ENCODE results near the gene JCHAIN. TPM values are rescaled to one million over a fixed set of nuclear protein-coding genes. Genes with fewer than 3 reads are reported as not detected.
A peak's percentile ranks its signal among the peaks of the same experiment; 100 is the strongest.

The JCHAIN gene
- total and polyA plus RNA-seq, 2 of the 13 experiments (the other 11 are each of a cell fraction or from before 2014, with no cell fraction given): not detected

- no TSS peak for BruUV-seq (replicated peaks)
- intact Hi-C loops (cut with micrococcal nuclease; ENCODE audit: unreplicated experiment): loop anchor here (1.0 to 10.0 kb wide), 3 partner anchors 15 to 291 kb away; partner anchors contain the start of genes DCK and UTP3
- TF ChIP-seq NFKBIZ (CRISPR knock-in tag; IDR thresholded peaks at IDR 0.05) (no peak), KAT2B (IDR thresholded peaks at IDR 0.05; ENCODE audit: borderline replicate concordance, low read depth, low read length) (no peak), ZFP37 (CRISPR knock-in tag; IDR thresholded peaks at IDR 0.05; ENCODE audit: borderline replicate concordance) (no peak), MTA3 (CRISPR knock-in tag; IDR thresholded peaks at IDR 0.05) (no peak), ZNF264 (CRISPR knock-in tag; IDR thresholded peaks at IDR 0.05) (no peak), SNRNP70 (IDR thresholded peaks at IDR 0.05; ENCODE audit: low read depth, low read length) (no peak), ZNF616 (CRISPR knock-in tag; IDR thresholded peaks at IDR 0.05; ENCODE audit: low read depth) (no peak), ZNF331 (CRISPR knock-in tag; IDR thresholded peaks at IDR 0.05) (0 out of 2 replicates have a peak, but pooled peaks have one; percentile 12), CEBPB (IDR thresholded peaks at IDR 0.05; ENCODE audit: borderline replicate concordance, low read depth, low read length) (peak; percentile 65; the same call in 1 of the 2 replicates), MBD4 (IDR thresholded peaks at IDR 0.05; ENCODE audit: borderline replicate concordance, low read length) (peak; percentile 39; the same call in 1 of the 2 replicates), CEBPG (CRISPR knock-in tag; IDR thresholded peaks at IDR 0.05) (peak; percentile 72), ATF7-NPFF (CRISPR knock-in tag; IDR thresholded peaks at IDR 0.05; ENCODE audit: low read depth) (no peak), LBX2 (CRISPR knock-in tag; IDR thresholded peaks at IDR 0.05; ENCODE audit: borderline replicate concordance) (no peak), REL (CRISPR knock-in tag; conservative IDR thresholded peaks at IDR 0.05) (no peak), ZNF160 (CRISPR knock-in tag; IDR thresholded peaks at IDR 0.05) (no peak), ZBTB34 (CRISPR knock-in tag; IDR thresholded peaks at IDR 0.05) (0 out of 2 replicates have a peak, but pooled peaks have one; percentile 22), SOX5 (CRISPR knock-in tag; IDR thresholded peaks at IDR 0.05; ENCODE audit: borderline replicate concordance) (no peak), ARID2 (CRISPR knock-in tag; IDR thresholded peaks at IDR 0.05; ENCODE audit: borderline replicate concordance) (peak; percentile 81; the same call in 1 of the 2 replicates), THYN1 (CRISPR knock-in tag; IDR thresholded peaks at IDR 0.05; ENCODE audit: borderline replicate concordance, low read depth) (0 out of 2 replicates have a peak, but pooled peaks have one; percentile 64), ZNF552 (CRISPR knock-in tag; IDR thresholded peaks at IDR 0.05; ENCODE audit: borderline replicate concordance) (no peak), SMYD3 (CRISPR knock-in tag; IDR thresholded peaks at IDR 0.05) (0 out of 2 replicates have a peak, but pooled peaks have one; percentile 44), KDM3A (CRISPR knock-in tag; IDR thresholded peaks at IDR 0.05; ENCODE audit: low read depth) (no peak), ARID3A (IDR thresholded peaks at IDR 0.05; ENCODE audit: low read depth, low read length) (peak; percentile 43; the same call in 1 of the 2 replicates)
Observed at GRCh38 chr4:70703619-70704214, 37.4 kb upstream of the JCHAIN start.

More at GRCh38 chr4:70703619-70704214, 37.4 kb upstream of the JCHAIN start:
- FAIRE-seq (no peak), DNase-seq (ENCODE audit: low spot score) (no peak), ATAC-seq (no peak)
- peak overlapping the region; percentile 72 to 88 (median 80) for H3K4me3 ChIP-seq (replicated peaks in 1 of 3; ENCODE audit: insufficient read depth in 1 of 3, low read depth in 2 of 3, low read length in 3 of 3)
- H3K9ac ChIP-seq (ENCODE audit: insufficient read depth, low read depth, low read length): peak overlapping the region; percentile 84
- H3K27me3 ChIP-seq (ENCODE audit: control insufficient read depth in 1 of 2, insufficient read depth in 2 of 2, low read length in 2 of 2): no peaks in the 10 kb centered on the region; a peak in 1 of 5 replicates
- H4K20me1 ChIP-seq (ENCODE audit: insufficient read depth, low read length): no peaks in the 10 kb centered on the region
- WGBS (ENCODE audit: low lambda C conversion rate): 4% methylated on average over 11 of the region's 11 CpGs
- H3K4me2 ChIP-seq (ENCODE audit: low read depth, low read length): peak overlapping the region; percentile 87
- CTCF ChIA-PET (ENCODE audit: low intra/inter-chr PET ratio, low total read pairs): interaction anchor here (0.7 to 1.0 kb wide), 2 partner anchors 16 to 52 kb away, joined by 3 read pairs; no protein-coding TSS in a partner anchor
- H3K4me1 ChIP-seq (ENCODE audit: insufficient read depth, low read length): peaks cover 33% of the 10 kb centered on the region
- no peaks in the 10 kb centered on the region for H3K9me3 ChIP-seq (ENCODE audit: low read length)
- H3K36me3 ChIP-seq (replicated peaks in 1 of 2; ENCODE audit: control insufficient read depth in 1 of 2, insufficient read depth in 2 of 2, low read length in 2 of 2): no peaks in the 10 kb centered on the region
- POLR2A ChIA-PET: interaction anchor here (0.9 to 6.4 kb wide), 3 partner anchors 9 to 14 kb away, joined by 3 to 75 read pairs (median 8); partner anchors contain the start of gene UTP3
- in situ Hi-C loops (cut with HindIII; ENCODE audit: extremely low pct_ligation_motif_present, low pct_unique_long_range_greater_than_20kb): no loop called here
- H2AFZ ChIP-seq (ENCODE audit: low read length): peak overlapping the region; percentile 85
- H3K27ac ChIP-seq (ENCODE audit: extremely low read length, insufficient read depth, low read length): peak overlapping the region; percentile 91
- H3K79me2 ChIP-seq (ENCODE audit: insufficient read depth, low read length): peaks cover 23% of the 10 kb centered on the region
